Measurements from ENCODE around the gene SHOC2.

GRCh38 chr10:111030042-111030750 is 110.8 kb downstream of the SHOC2 start:
- TF ChIP-seq MAX (IDR thresholded peaks at IDR 0.05), result no peak
- TF ChIP-seq TAF1 (IDR thresholded peaks at IDR 0.05; ENCODE audit: low read depth), result no peak
- TF ChIP-seq RAD21 (IDR thresholded peaks at IDR 0.05; ENCODE audit: low read depth), result no peak
- TF ChIP-seq EP300 (IDR thresholded peaks at IDR 0.05; ENCODE audit: borderline replicate concordance), result no peak
- TF ChIP-seq REST (IDR thresholded peaks at IDR 0.05; ENCODE audit: low read depth), result no peak
- no peak for TF ChIP-seq NFIC (IDR thresholded peaks at IDR 0.05)
- TF ChIP-seq ZBTB7A (IDR thresholded peaks at IDR 0.05; ENCODE audit: low read depth), result no peak
- TF ChIP-seq EGR1 (IDR thresholded peaks at IDR 0.05), result no peak
- TF ChIP-seq CEBPB (IDR thresholded peaks at IDR 0.05), result no peak
- TF ChIP-seq USF1 (IDR thresholded peaks at IDR 0.05), result no peak
- TF ChIP-seq TEAD4 (IDR thresholded peaks at IDR 0.05), result no peak
- no peak for TF ChIP-seq FOXM1 (IDR thresholded peaks at IDR 0.05; ENCODE audit: borderline replicate concordance, low read depth)
- TF ChIP-seq YY1 (IDR thresholded peaks at IDR 0.05; ENCODE audit: low read depth), result no peak
- no peak for TF ChIP-seq CREB1 (IDR thresholded peaks at IDR 0.05; ENCODE audit: low read depth)

Data from Ishikawa (cell line).